Measurements from ENCODE around the gene EDIL3. TPM values are rescaled to one million over a fixed set of nuclear protein-coding genes. Genes with fewer than 3 reads are reported as not detected.

EDIL3 gene
- total RNA-seq, 1 donor from 2014 or later: 15.2 TPM

- Histone ChIP-seq H3K27me3 (no peaks in the 10 kb centered on the region), H3K4me3 (no peak overlapping the region), H3K4me1 (no peaks in the 10 kb centered on the region), H3K36me3 (no peaks in the 10 kb centered on the region), H3K9me3 (no peaks in the 10 kb centered on the region), H3K27ac (no peak overlapping the region)
- no peak for DNase-seq (ENCODE audit: extremely low spot score in 2 of 2)
- TF ChIP-seq POLR2AphosphoS5 (IDR thresholded peaks at IDR 0.05; ENCODE audit: insufficient read depth in 1 of 2, low read depth in 1 of 2) (no peak), POLR2A (IDR thresholded peaks at IDR 0.05) (no peak)
- TF ChIP-seq, protein P1, sequence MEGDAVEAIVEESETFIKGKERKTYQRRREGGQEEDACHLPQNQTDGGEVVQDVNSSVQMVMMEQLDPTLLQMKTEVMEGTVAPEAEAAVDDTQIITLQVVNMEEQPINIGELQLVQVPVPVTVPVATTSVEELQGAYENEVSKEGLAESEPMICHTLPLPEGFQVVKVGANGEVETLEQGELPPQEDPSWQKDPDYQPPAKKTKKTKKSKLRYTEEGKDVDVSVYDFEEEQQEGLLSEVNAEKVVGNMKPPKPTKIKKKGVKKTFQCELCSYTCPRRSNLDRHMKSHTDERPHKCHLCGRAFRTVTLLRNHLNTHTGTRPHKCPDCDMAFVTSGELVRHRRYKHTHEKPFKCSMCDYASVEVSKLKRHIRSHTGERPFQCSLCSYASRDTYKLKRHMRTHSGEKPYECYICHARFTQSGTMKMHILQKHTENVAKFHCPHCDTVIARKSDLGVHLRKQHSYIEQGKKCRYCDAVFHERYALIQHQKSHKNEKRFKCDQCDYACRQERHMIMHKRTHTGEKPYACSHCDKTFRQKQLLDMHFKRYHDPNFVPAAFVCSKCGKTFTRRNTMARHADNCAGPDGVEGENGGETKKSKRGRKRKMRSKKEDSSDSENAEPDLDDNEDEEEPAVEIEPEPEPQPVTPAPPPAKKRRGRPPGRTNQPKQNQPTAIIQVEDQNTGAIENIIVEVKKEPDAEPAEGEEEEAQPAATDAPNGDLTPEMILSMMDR (IDR thresholded peaks at IDR 0.05): no peak
- intact Hi-C loops (cut with DNase I): no loop called here
These were observed 493.4 kb downstream of the EDIL3 start for GRCh38 chr5:83891261-83891660.

Small RNAs within 50 kb of the gene (small RNA-seq; reads per million reads assigned to genes)
- not detected for gene RNU6-448P
